ENCODE data around the gene ZNF626.

DNA sequence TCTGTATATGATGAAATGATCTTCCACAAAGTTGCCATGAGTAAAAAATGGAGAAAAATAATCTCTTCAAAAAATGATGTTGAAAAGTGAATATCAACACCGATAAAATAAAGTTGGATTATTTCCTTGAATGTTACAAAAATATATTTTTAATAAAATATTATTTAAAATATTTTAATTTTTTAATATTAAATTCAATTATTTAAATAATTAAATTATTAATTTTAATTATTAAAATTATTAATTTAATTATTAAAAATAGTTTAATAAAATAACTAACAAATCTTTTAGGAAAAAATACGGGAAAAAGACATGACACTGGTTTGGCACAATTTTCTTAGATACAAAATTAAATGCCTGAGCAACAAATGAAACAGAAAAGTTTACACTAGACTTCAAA, 21.3 kb downstream of the ZNF626 start:
- TF ChIP-seq, protein P1, sequence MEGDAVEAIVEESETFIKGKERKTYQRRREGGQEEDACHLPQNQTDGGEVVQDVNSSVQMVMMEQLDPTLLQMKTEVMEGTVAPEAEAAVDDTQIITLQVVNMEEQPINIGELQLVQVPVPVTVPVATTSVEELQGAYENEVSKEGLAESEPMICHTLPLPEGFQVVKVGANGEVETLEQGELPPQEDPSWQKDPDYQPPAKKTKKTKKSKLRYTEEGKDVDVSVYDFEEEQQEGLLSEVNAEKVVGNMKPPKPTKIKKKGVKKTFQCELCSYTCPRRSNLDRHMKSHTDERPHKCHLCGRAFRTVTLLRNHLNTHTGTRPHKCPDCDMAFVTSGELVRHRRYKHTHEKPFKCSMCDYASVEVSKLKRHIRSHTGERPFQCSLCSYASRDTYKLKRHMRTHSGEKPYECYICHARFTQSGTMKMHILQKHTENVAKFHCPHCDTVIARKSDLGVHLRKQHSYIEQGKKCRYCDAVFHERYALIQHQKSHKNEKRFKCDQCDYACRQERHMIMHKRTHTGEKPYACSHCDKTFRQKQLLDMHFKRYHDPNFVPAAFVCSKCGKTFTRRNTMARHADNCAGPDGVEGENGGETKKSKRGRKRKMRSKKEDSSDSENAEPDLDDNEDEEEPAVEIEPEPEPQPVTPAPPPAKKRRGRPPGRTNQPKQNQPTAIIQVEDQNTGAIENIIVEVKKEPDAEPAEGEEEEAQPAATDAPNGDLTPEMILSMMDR (IDR thresholded peaks at IDR 0.05), result no peak
- TF ChIP-seq POLR2A (IDR thresholded peaks at IDR 0.05), result no peak
- no peak for TF ChIP-seq EP300 (IDR thresholded peaks at IDR 0.05)

Measured in ovary (tissue), 3 donors.